Smooth muscle cell (in vitro differentiated cells): ENCODE measurements around the gene LMTK3. TPM values are rescaled to one million over a fixed set of nuclear protein-coding genes. Genes with fewer than 3 reads are reported as not detected.
A peak's percentile ranks its signal among the peaks of the same experiment; 100 is the strongest.

ENCODE experiments used
- DNase-seq: peaks from one replicate; lab custom pipeline; 2025; ENCODE audit not compliant: unreplicated experiment; lab: John Stamatoyannopoulos, UW
- H2AFZ ChIP-seq: fragments of 200-600 bp; sonication (generic); 2 replicates; pipeline ENCODE4 v1.6.0; 2016; ENCODE audit warnings: antibody characterized with exemption, low read depth, mild to moderate bottlenecking
- H3F3A ChIP-seq: fragments of 200-600 bp; sonication (generic); 2 replicates; pipeline ENCODE4 v1.6.0; 2017; ENCODE audit warnings: antibody characterized with exemption, low read depth
- H3K27ac ChIP-seq: fragments of 200-600 bp; sonication (generic); 2 replicates; pipeline ENCODE4 v1.5.1; 2016; ENCODE audit warnings: low read depth, mild to moderate bottlenecking
- H3K27me3 ChIP-seq: fragments of 200-600 bp; sonication (generic); 2 replicates; pipeline ENCODE4 v1.6.1; 2016; ENCODE audit warnings: low read depth, mild to moderate bottlenecking
- H3K36me3 ChIP-seq: fragments of 200-600 bp; sonication (generic); 2 replicates; pipeline ENCODE4 v1.5.1; 2016; ENCODE audit warnings: low read depth
- H3K4me1 ChIP-seq: fragments of 200-600 bp; sonication (generic); 2 replicates; pipeline ENCODE4 v1.5.1; 2016; ENCODE audit warnings: low read depth
- H3K4me2 ChIP-seq: fragments of 200-600 bp; sonication (generic); 2 replicates; pipeline ENCODE4 v1.6.0; 2016; ENCODE audit warnings: mild to moderate bottlenecking
- H3K4me3 ChIP-seq: fragments of 200-600 bp; sonication (generic); 2 replicates; pipeline ENCODE4 v1.5.1; 2016; ENCODE audit warnings: mild to moderate bottlenecking
- H3K79me2 ChIP-seq: fragments of 200-600 bp; sonication (generic); 2 replicates; pipeline ENCODE4 v1.6.0; 2016; ENCODE audit warnings: low read depth, mild to moderate bottlenecking
- H3K9ac ChIP-seq: fragments of 200-600 bp; sonication (generic); 2 replicates; pipeline ENCODE4 v1.6.0; 2016; ENCODE audit warnings: low read depth
- H3K9me3 ChIP-seq: fragments of 200-600 bp; sonication (generic); replicated peaks from 2 replicates; pipeline ENCODE4 v1.5.1; 2016; ENCODE audit warnings: low read depth
- H4K20me1 ChIP-seq: fragments of 200-600 bp; sonication (generic); 2 replicates; pipeline ENCODE4 v1.6.0; 2016; ENCODE audit warnings: low read depth
- CTCF ChIP-seq: fragments of 200-600 bp; sonication (generic); IDR thresholded peaks from 2 replicates; pipeline ENCODE4 v1.5.1; 2017; ENCODE audit warnings: borderline replicate concordance, mild to moderate bottlenecking, antibody characterized with exemption; ENCODE audit not compliant: insufficient read depth, poor library complexity, severe bottlenecking
- WGBS: methylation state at CpG from one replicate; pipeline ENCODE4 v1.1.7; 2016; ENCODE audit warnings: low lambda C conversion rate; 5-methylcytosine and 5-hydroxymethylcytosine counted together
- polyA plus RNA-seq: library from polyadenylated mRNA; unstranded; fragments of >200 nt; fragmentation: Nextera tagmentation; extraction: Ambion mirVana; gene quantifications from 2 replicates; pipeline ENCODE4 v1.2.1, GENCODE V29; 2016
- total RNA-seq: library from RNA; depleted of rRNA; stranded (reverse); fragments of >200 nt; gene quantifications from 2 replicates; pipeline ENCODE4 v1.2.3, GENCODE V29; 2014

The LMTK3 gene
- total and polyA plus RNA-seq, 2 experiments from 2014 or later, result 0.66 to 3.1 TPM

DNA sequence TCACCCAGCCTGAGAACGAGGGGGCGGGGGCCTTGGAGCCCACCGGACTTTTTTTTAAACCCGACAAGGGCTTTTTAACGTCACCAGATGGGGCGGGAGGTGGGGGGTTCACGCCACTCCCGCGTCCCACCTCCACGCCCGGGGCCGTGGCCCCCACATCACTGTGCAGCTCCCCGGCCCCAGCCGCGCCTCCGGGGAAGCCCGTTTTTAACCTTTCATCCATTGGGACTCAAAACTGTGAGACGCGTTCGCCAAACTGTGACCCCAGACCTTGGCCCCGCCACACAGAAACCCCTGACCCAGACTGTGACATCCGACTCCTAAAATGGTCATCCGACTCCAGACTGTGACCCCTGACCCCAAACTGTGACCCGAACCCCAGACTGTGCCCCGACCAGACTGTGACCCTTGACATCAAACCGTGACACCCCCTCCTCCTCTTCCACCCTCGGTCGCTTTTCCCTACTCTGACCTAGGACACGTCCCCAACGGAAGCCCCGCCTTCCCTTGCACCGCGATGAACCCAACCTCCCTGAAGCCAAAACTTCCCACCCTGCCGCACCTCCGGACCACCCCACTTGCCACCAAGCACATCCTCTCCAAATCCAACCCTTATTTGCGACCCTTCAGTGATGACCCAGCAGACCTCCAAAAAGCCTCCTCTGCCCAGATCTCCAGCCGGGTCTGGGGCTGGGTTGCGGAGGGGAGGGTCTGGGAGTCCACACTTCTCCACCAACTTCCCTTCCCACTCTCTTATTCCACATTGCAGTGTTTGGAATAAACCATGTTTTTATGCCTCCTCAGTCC is 67.3 kb downstream of the LMTK3 start:
- TF ChIP-seq CTCF, result no peak
- Histone ChIP-seq H3K9ac (no peak overlapping the region), H3K79me2 (peaks cover 21% of the 10 kb centered on the region), H3K27ac (peak overlapping the region; percentile 33), H3K4me1 (peaks cover 13% of the 10 kb centered on the region), H3K4me3 (peak overlapping the region; percentile 88), H3K27me3 (no peaks in the 10 kb centered on the region), H3K4me2 (peak overlapping the region; percentile 96), H3F3A (peaks cover 5% of the 10 kb centered on the region), H2AFZ (no peak overlapping the region), H3K36me3 (no peaks in the 10 kb centered on the region), H4K20me1 (no peaks in the 10 kb centered on the region), H3K9me3 (no peaks in the 10 kb centered on the region)
- WGBS, result 67% methylated on average over 24 of the region's 38 CpGs
- no peak for DNase-seq

GRCh38 chr19:48443731-48444128 is 67.9 kb downstream of the LMTK3 start:
- no peak overlapping the region for H3K4me3 ChIP-seq
- peaks cover 5% of the 10 kb centered on the region for H3F3A ChIP-seq
- no peak overlapping the region for H3K9ac ChIP-seq
- H3K27me3 ChIP-seq, result no peaks in the 10 kb centered on the region
- peaks cover 21% of the 10 kb centered on the region for H3K79me2 ChIP-seq
- H4K20me1 ChIP-seq, result no peaks in the 10 kb centered on the region
- H3K4me1 ChIP-seq, result peaks cover 13% of the 10 kb centered on the region
- DNase-seq, result no peak
- 72% methylated on average over 38 of the region's 45 CpGs for WGBS
- no peak overlapping the region for H2AFZ ChIP-seq
- no peaks in the 10 kb centered on the region for H3K9me3 ChIP-seq
- TF ChIP-seq CTCF, result no peak
- no peak overlapping the region for H3K27ac ChIP-seq
- no peaks in the 10 kb centered on the region for H3K36me3 ChIP-seq
- H3K4me2 ChIP-seq, result peak overlapping the region; percentile 96

GRCh38 chr19:48443256-48443655 is 68.4 kb downstream of the LMTK3 start:
- Histone ChIP-seq H3K27me3 (no peaks in the 10 kb centered on the region), H4K20me1 (no peaks in the 10 kb centered on the region), H3K4me1 (peaks cover 13% of the 10 kb centered on the region), H3K9me3 (no peaks in the 10 kb centered on the region), H3K79me2 (peaks cover 16% of the 10 kb centered on the region), H3K36me3 (no peaks in the 10 kb centered on the region), H2AFZ (no peak overlapping the region), H3K9ac (no peak overlapping the region), H3K27ac (no peak overlapping the region), H3F3A (peaks cover 5% of the 10 kb centered on the region), H3K4me2 (no peak overlapping the region), H3K4me3 (no peak overlapping the region)
- WGBS, result 36% methylated on average over 18 of the region's 60 CpGs
- no peak for DNase-seq
- TF ChIP-seq CTCF, result no peak
